ENCODE data around the gene NQO2. TPM values are rescaled to one million over a fixed set of nuclear protein-coding genes. Genes with fewer than 3 reads are reported as not detected.
"Not testable (repeated sequence)": the region's sequence is repeated elsewhere in the genome, so short reads cannot be mapped to it uniquely, and the experiment has no call there.

The NQO2 gene
- polyA plus RNA-seq, 1 experiment = 34.3 TPM

DNA sequence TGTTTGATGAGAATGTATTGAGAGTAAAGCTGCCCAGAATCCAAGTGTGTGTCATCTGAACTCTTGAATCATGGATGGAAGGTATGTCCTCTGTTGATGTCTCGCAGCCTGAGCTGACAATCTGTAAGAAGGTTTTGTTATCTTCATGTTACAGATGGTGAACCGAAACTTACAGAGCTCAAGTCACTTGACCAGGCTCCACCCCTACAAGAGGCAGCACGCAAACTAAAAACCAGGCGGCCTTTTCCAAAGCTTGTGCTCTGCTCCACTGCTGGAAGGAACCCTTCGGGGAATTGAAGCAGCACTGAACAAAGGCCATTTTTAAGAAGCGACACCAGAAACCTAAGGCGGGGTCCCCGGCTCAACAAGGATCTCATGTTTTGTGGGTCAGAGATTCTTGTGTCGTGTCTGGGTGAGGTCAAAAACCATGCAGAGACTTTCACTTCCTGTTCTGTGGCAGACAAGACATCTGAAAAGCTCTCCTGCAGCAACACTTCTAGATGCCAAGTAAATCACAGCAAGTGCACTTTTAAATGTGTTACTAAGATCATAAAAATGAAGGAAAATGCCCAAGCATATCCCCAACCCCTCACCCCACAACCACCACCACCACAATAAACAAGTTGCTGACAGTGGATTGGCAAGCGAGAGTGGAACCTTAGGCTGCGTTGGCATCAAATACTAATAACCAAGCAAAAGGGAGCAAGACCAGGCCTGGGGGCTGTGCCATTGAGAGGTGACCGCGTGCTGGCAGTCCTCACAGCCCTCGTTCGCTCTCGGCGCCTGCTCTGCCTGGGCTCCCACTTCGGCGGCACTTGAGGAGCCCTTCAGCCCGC is 27.3 kb downstream of the NQO2 start:
- no peak overlapping the region for H3K4me3 ChIP-seq (ENCODE audit: low read depth, low read length)
- DNase-seq (ENCODE audit: low read depth, low spot score) = no peak
- peaks cover 11% of the 10 kb centered on the region for H3K9me3 ChIP-seq (ENCODE audit: control insufficient read depth, insufficient read depth, low read length)
- CTCF ChIA-PET = interaction anchor here (0.6 to 1.1 kb wide), 2 partner anchors 25 to 38 kb away, joined by 3 to 4 read pairs; no protein-coding TSS in a partner anchor
- TF ChIP-seq, protein P1, sequence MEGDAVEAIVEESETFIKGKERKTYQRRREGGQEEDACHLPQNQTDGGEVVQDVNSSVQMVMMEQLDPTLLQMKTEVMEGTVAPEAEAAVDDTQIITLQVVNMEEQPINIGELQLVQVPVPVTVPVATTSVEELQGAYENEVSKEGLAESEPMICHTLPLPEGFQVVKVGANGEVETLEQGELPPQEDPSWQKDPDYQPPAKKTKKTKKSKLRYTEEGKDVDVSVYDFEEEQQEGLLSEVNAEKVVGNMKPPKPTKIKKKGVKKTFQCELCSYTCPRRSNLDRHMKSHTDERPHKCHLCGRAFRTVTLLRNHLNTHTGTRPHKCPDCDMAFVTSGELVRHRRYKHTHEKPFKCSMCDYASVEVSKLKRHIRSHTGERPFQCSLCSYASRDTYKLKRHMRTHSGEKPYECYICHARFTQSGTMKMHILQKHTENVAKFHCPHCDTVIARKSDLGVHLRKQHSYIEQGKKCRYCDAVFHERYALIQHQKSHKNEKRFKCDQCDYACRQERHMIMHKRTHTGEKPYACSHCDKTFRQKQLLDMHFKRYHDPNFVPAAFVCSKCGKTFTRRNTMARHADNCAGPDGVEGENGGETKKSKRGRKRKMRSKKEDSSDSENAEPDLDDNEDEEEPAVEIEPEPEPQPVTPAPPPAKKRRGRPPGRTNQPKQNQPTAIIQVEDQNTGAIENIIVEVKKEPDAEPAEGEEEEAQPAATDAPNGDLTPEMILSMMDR (IDR thresholded peaks at IDR 0.05; ENCODE audit: low read depth, low read length) = no peak
- H3K27ac ChIP-seq (ENCODE audit: low read depth, low read length) = no peak overlapping the region
- peaks cover 3% of the 10 kb centered on the region for H3K27me3 ChIP-seq (ENCODE audit: control insufficient read depth, insufficient read depth, low read length)
- POLR2A ChIA-PET = interaction anchor here (1.2 kb wide), 1 partner anchor 8 kb away, joined by 3 read pairs; no protein-coding TSS in a partner anchor

DNA sequence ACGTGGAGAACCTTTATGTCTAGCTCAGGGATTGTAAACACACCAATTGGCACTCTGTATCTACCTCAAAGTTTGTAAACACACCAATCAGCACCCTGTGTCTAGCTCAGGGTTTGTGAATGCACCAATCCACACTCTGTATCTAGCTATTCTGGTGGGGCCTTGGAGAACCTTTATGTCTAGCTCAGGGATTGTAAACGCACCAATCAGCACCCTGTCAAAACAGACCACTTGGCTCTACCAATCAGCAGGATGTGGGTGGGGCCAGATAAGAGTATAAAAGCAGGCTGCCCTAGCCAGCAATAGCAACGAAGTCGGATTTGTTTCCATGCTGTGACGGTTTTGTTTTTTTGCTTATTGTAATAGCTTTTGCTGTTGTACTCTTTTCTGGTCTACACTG is 28.5 kb downstream of the NQO2 start:
- H3K27ac ChIP-seq (ENCODE audit: low read depth, low read length); H3K4me3 ChIP-seq (ENCODE audit: low read depth, low read length); DNase-seq (ENCODE audit: low read depth, low spot score); H3K9me3 ChIP-seq (ENCODE audit: control insufficient read depth, insufficient read depth, low read length); CTCF ChIA-PET; H3K27me3 ChIP-seq (ENCODE audit: control insufficient read depth, insufficient read depth, low read length): not testable (repeated sequence)
- POLR2A ChIA-PET = interaction anchor here (0.7 to 1.2 kb wide), 2 partner anchors 9 to 29 kb away, joined by 3 to 4 read pairs; no protein-coding TSS in a partner anchor

DNA sequence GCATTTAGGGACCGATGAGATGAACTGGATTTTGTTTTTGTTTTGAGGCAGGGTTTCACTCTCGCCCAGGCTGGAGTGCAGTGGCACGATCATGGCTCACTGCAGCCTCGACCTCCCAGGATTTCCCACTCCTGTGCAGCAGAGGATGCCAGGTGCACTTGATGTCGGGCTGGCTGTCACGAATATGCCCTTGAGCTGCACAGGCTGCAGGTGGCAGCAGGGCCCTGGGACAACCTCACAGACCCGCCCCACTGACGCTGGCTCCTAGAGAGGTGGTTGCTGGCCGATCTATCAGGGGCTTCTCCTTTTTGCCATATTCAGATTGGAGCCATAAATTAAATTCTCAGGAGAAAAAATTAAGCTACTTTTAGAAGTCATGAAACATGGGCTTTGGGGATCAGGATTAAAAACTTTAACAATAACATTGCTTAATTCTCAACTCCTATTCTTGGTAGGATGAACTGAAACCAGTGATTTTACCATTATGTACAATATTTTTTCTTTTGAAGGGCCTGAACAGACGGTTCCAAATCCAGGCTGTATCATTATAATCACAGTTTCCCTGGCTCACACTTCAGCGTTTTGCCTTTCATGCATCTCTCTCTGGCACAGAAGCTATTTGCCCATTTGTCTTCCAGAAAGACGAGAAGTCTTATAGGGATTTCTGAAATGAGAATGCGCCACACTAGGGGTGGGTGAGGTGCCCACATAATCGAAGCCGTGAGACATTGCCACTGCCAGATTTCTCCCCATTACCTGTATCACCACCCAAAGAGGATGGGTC is 32.4 kb downstream of the NQO2 start:
- ChIA-PET POLR2A (no interaction called here), CTCF (no interaction called here)
- Histone ChIP-seq H3K4me3 (ENCODE audit: low read depth, low read length) (no peak overlapping the region), H3K27me3 (ENCODE audit: control insufficient read depth, insufficient read depth, low read length) (peaks cover 16% of the 10 kb centered on the region), H3K9me3 (ENCODE audit: control insufficient read depth, insufficient read depth, low read length) (no peaks in the 10 kb centered on the region; the same call in none of the 2 replicates), H3K27ac (ENCODE audit: low read depth, low read length) (no peak overlapping the region)
- TF ChIP-seq, protein P1 (IDR thresholded peaks at IDR 0.05; ENCODE audit: low read depth, low read length) = no peak
- DNase-seq (ENCODE audit: low read depth, low spot score) = no peak

DNA sequence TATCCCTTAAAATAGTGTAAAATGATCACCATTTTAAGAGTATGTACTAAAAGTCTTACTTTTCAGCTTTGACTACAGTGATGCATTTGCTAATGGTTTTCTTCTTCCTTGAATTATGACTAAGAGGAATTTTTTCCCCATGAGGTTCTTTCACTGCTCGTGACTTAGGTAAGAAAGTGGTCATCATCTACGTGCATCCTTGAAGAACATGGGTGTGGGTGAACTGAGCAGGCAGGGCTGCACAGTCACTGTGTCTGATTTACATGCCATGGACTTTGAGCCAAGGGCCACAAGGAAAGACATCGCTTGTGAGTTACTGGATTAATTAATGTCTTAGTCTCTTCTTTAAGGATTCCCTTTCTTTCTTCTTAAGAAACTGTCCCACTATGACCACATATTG is 33.3 kb downstream of the NQO2 start:
- DNase-seq (ENCODE audit: low read depth, low spot score) = no peak
- CTCF ChIA-PET = no interaction called here
- H3K4me3 ChIP-seq (ENCODE audit: low read depth, low read length) = no peak overlapping the region
- POLR2A ChIA-PET = no interaction called here
- TF ChIP-seq, protein P1 (IDR thresholded peaks at IDR 0.05; ENCODE audit: low read depth, low read length) = no peak
- no peaks in the 10 kb centered on the region; the same call in 1 of the 2 replicates for H3K9me3 ChIP-seq (ENCODE audit: control insufficient read depth, insufficient read depth, low read length)
- peaks cover 23% of the 10 kb centered on the region for H3K27me3 ChIP-seq (ENCODE audit: control insufficient read depth, insufficient read depth, low read length)
- no peak overlapping the region for H3K27ac ChIP-seq (ENCODE audit: low read depth, low read length)

DNA sequence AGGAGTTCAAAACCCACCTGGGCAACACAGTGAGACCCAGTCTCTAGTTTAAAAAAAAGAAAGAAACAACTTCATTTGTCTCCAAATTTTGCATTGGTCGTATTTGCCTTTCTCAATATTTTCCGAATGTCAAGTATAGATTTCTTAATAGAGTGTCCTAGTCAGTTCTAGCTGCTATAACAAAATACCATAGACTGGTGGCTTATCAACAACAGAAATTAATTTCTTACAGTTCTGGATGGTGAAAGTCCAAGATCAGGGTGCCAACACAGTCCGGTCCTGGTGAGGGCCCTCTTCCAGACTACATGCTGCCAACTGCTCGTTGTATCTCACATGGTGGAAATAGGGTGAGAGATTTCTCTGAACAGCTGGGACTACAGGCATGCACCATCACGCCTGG is 34.0 kb downstream of the NQO2 start:
- H3K27ac ChIP-seq (ENCODE audit: low read depth, low read length) = no peak overlapping the region
- peaks cover 28% of the 10 kb centered on the region for H3K27me3 ChIP-seq (ENCODE audit: control insufficient read depth, insufficient read depth, low read length)
- CTCF ChIA-PET = no interaction called here
- no peaks in the 10 kb centered on the region; the same call in 1 of the 2 replicates for H3K9me3 ChIP-seq (ENCODE audit: control insufficient read depth, insufficient read depth, low read length)
- TF ChIP-seq, protein P1 (IDR thresholded peaks at IDR 0.05; ENCODE audit: low read depth, low read length) = no peak
- POLR2A ChIA-PET = no interaction called here
- DNase-seq (ENCODE audit: low read depth, low spot score) = no peak
- H3K4me3 ChIP-seq (ENCODE audit: low read depth, low read length) = no peak overlapping the region
